A673 (cell line): ENCODE data around the gene CS.

Experiments used
- CTCF ChIP-seq: fragments of 300-800, 200-600 bp; sonication (generic); conservative IDR thresholded peaks from 2 replicates; pipeline ENCODE4 v1.5.1; 2017; ENCODE audit warnings: low read depth, mild to moderate bottlenecking, antibody characterized with exemption, low read length, moderate library complexity, mixed read lengths
- EZH2 ChIP-seq: fragments of 200-600 bp; sonication (generic); IDR thresholded peaks from 2 replicates; pipeline ENCODE4 v1.6.1; 2017; ENCODE audit warnings: borderline replicate concordance, low read depth, mild to moderate bottlenecking, mixed read lengths, antibody characterized with exemption, low read length; ENCODE audit not compliant: poor library complexity, severe bottlenecking

- TF ChIP-seq CTCF (no peak), EZH2 (no peak)
Observed at GRCh38 chr12:56338308-56339157, 38.4 kb upstream of the CS start, which contains the start of gene IL23A.
